A673 (cell line): ENCODE results near the gene SRGAP1.

ENCODE experiments used
- EZH2 ChIP-seq: fragments of 200-600 bp; sonication (generic); IDR thresholded peaks from 2 replicates; pipeline ENCODE4 v1.6.1; 2017; ENCODE audit warnings: borderline replicate concordance, low read depth, mild to moderate bottlenecking, mixed read lengths, antibody characterized with exemption, low read length; ENCODE audit not compliant: poor library complexity, severe bottlenecking
- TF ChIP-seq, protein P1 (sequence below): fragments of 300-800, 200-600 bp; sonication (generic); conservative IDR thresholded peaks from 2 replicates; pipeline ENCODE4 v1.5.1; 2017; ENCODE audit warnings: low read depth, mild to moderate bottlenecking, antibody characterized with exemption, low read length, moderate library complexity, mixed read lengths

DNA sequence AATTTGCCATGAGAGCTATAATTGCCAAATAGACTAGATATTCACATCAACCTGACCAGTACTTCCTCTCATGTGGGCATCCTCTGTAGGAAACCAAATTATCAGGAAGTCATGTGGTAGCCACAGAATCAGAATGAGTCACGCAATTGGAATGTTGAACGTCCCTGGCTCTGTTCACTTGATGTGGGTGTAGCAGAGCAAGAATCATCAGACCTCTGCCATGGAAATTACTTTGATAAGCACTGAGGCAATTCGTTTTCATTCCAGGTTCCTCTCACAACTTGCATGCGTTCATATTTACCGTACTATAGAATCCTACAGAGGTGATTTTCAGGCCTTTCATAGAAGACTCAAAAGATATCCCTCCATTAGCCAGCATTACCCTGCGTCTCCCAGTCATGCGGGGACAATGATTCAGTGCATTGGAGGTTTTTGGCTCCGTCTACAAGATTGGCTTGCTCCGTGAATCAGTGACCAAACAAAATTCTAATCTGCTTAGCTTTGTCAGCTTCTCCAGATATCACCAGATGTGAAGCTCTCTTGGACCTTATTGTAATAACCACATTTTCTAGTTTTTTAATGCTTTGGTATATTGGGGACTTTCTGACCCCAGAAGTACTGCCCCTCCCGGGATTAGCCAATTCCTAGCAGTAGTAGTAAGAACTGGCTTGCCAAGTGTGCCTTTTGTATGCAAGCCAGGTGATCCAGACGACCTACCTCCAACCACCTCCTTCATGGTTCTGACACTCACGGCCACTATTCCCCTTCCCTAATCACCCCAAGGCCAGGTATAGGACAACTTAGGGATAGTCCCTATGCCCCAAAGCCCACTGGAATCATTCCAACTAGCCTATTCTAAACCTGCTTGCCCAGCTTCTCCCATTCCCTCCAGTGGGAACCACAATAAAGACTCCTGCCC is 244.2 kb downstream of the SRGAP1 start:
- TF ChIP-seq, protein P1, sequence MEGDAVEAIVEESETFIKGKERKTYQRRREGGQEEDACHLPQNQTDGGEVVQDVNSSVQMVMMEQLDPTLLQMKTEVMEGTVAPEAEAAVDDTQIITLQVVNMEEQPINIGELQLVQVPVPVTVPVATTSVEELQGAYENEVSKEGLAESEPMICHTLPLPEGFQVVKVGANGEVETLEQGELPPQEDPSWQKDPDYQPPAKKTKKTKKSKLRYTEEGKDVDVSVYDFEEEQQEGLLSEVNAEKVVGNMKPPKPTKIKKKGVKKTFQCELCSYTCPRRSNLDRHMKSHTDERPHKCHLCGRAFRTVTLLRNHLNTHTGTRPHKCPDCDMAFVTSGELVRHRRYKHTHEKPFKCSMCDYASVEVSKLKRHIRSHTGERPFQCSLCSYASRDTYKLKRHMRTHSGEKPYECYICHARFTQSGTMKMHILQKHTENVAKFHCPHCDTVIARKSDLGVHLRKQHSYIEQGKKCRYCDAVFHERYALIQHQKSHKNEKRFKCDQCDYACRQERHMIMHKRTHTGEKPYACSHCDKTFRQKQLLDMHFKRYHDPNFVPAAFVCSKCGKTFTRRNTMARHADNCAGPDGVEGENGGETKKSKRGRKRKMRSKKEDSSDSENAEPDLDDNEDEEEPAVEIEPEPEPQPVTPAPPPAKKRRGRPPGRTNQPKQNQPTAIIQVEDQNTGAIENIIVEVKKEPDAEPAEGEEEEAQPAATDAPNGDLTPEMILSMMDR = no peak
- TF ChIP-seq EZH2 = no peak
